ENCODE data around the gene NAV2. TPM values are rescaled to one million over a fixed set of nuclear protein-coding genes. Genes with fewer than 3 reads are reported as not detected.

NAV2 gene, protein sequence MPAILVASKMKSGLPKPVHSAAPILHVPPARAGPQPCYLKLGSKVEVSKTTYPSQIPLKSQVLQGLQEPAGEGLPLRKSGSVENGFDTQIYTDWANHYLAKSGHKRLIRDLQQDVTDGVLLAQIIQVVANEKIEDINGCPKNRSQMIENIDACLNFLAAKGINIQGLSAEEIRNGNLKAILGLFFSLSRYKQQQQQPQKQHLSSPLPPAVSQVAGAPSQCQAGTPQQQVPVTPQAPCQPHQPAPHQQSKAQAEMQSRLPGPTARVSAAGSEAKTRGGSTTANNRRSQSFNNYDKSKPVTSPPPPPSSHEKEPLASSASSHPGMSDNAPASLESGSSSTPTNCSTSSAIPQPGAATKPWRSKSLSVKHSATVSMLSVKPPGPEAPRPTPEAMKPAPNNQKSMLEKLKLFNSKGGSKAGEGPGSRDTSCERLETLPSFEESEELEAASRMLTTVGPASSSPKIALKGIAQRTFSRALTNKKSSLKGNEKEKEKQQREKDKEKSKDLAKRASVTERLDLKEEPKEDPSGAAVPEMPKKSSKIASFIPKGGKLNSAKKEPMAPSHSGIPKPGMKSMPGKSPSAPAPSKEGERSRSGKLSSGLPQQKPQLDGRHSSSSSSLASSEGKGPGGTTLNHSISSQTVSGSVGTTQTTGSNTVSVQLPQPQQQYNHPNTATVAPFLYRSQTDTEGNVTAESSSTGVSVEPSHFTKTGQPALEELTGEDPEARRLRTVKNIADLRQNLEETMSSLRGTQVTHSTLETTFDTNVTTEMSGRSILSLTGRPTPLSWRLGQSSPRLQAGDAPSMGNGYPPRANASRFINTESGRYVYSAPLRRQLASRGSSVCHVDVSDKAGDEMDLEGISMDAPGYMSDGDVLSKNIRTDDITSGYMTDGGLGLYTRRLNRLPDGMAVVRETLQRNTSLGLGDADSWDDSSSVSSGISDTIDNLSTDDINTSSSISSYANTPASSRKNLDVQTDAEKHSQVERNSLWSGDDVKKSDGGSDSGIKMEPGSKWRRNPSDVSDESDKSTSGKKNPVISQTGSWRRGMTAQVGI (N-terminal part only)
- 10 to 100 TPM; 36.2 to 80.2 (median 61.4) TPM for polyA plus RNA-seq (ENCODE audit: insufficient read length in 12 of 12)
- long read RNA-seq, donor 1, partial matches to known transcripts = 0 of 2 reads
- long read RNA-seq, donor 1, other reads (novel, unspliced or antisense) = 0 of 2 reads
- long read RNA-seq, donor 2, transcript NAV2-210 (2 exons, 563 nt) = major isoform, 5 of 14 reads
- long read RNA-seq, donor 2, partial matches to known transcripts = 6 of 14 reads
- long read RNA-seq, donor 2, other reads (novel, unspliced or antisense) = 0 of 14 reads
- long read RNA-seq, donor 3, partial matches to known transcripts = 0 of 2 reads
- long read RNA-seq, donor 3, other reads (novel, unspliced or antisense) = 0 of 2 reads
- long read RNA-seq, donor 4, partial matches to known transcripts = 0 of 2 reads
- long read RNA-seq, donor 4, other reads (novel, unspliced or antisense) = 0 of 2 reads
- long read RNA-seq, donor 5 = 0 reads
- long read RNA-seq, donor 6, partial matches to known transcripts = 7 of 10 reads
- long read RNA-seq, donor 6, other reads (novel, unspliced or antisense) = 0 of 10 reads
- long read RNA-seq, donor 7, partial matches to known transcripts = 0 of 4 reads
- long read RNA-seq, donor 7, other reads (novel, unspliced or antisense) = 0 of 4 reads
- long read RNA-seq, donor 8, partial matches to known transcripts = 18 of 28 reads
- long read RNA-seq, donor 8, other reads (novel, unspliced or antisense) = 7 of 28 reads
- long read RNA-seq, donor 9, partial matches to known transcripts = 51 of 54 reads
- long read RNA-seq, donor 9, other reads (novel, unspliced or antisense) = 0 of 54 reads
- long read RNA-seq, donor 10, partial matches to known transcripts = 113 of 114 reads
- long read RNA-seq, donor 10, other reads (novel, unspliced or antisense) = 0 of 114 reads
- long read RNA-seq, donor 11, partial matches to known transcripts = 0 of 2 reads
- long read RNA-seq, donor 11, other reads (novel, unspliced or antisense) = 0 of 2 reads

DNA sequence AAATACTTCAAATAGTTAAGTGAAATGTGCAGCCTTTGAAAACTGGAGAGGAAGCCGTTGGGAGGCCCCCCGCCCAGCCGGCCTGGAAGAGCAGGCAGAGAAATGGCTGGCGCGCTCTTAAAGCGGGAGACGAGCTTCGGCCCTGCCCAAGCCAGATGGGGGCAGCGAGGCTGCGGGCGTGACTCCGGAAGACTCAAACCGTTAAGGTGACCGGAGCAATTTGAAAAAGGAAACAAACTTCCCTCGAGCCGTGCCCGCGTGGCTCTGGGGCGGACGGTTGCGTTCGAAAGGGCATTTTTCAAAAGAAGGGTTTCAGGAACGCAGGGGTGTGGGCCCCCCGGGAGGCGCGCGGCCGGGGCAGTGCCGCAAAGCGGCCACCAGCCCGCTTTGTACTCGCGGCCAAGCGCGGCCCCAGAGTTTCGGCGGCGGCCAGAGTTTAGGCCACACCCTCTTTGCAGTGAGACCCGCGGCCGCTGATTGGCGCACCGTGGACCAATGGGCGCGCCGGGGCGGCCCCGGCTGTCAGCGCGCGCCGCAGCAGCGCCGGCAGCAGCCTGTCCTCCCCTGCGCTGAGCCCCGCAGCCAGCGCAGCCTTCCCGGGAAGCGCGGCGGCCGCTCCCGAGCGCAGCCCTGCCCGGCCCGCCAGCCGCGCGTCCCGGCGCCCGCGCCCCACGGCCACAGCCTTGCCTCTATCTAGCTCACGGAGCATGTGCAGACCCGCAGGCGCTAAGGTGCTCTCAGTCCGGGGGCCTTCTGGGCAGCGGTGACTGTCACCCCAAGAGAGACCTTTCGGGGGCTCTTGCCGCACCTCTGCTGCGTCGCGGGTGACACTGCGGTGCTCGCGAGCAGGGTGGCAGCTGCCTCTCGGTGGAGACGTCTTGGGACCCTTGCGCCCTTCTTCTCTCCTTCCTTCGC lies at the start of gene NAV2:
NAV2 (plus strand) TSS at position 557 of the 915 bp plus-strand sequence. CDS start 859 bp downstream, outside the sequence.
- DNase-seq = peak; percentile 90

DNA sequence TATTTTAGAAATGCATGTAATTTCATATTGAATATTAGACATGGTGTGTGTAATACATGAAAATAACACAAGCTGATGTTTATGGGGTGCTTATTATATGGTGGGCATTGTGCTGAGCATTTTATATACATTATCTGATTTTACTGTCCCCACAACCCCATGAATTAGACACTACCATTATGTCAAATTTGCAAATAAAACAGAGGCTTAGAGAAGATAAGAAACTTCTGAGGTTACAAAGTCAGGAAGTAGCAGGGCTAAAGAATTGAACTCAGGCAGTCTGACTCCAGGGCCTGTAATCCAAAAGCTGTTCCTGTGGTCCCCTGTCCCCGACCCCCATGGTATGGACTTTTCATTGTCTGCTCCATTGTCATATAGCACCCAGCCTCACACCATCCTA lies 49.4 kb upstream of the NAV2 start:
- no peak for DNase-seq

DNA sequence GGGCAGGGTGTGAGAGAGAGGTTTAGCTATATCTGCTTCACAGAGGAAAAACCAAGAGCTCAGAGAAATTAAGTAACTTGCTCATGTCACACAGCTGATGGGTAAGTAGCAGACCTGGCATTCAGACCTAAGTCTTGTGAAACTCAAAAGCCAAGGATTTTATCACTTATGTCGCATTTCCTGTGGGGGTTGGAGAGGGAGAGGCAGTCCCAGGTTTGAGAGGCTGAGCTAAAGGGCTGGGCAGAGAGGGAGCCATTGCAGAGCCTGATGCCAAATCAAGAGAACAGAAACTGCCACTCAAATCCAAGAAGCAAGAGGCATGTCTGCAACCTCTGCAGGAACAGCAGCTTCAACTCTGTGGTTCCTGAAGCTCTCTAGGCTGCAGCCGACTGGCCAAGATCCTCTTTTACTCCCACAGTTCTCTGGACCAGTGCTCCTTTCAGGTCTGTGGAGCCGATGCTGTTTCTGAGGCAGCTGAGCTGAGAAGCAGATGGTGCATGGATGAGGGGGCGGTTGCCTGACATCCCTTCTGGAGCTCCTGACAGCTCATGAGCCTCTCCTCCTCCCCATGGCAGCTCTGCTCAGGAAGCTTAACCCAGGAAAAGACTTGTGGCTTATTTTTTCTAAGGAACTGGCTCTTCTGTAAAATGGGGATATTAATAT lies 47.6 kb upstream of the NAV2 start:
- DNase-seq = no peak

DNA sequence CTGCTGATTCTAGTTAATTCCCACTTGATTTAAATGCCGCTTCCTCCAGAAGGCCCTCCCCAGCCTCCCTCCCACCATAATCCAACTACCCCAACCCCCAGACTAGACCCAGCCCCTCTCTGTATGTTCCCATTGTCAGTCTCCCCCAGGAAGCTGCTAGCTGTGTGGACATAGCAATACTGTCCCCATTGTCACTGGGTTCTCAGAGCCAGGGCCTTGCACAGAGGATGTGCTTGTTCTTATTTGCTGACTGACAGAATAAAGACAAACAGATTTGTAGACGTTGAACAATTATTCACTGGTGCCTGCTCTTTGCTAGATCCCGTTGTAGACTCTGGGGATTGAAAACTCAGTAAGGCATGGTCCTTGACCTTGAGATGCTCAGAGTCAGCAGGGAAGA lies 45.7 kb upstream of the NAV2 start:
- no peak for DNase-seq

DNA sequence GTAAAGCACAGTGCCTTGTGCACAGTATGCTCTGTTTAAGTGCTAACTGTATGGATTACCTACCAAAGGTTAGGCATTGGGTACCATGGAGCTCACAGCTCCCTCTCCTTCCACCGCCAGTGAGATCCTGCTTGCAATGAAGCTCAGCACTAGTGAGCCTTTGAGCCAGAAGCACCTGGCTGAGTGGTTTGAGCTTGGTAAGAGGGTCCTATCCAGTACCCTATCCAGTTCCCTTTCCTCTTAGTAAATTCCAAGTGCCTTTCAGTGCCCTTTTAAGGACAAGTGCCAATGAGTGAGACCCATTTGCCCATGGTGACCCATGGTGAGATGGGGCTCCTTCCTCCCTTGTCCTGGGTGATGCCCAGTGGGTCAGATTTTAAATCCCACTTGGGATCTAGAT lies 43.1 kb upstream of the NAV2 start:
- no peak for DNase-seq

DNA sequence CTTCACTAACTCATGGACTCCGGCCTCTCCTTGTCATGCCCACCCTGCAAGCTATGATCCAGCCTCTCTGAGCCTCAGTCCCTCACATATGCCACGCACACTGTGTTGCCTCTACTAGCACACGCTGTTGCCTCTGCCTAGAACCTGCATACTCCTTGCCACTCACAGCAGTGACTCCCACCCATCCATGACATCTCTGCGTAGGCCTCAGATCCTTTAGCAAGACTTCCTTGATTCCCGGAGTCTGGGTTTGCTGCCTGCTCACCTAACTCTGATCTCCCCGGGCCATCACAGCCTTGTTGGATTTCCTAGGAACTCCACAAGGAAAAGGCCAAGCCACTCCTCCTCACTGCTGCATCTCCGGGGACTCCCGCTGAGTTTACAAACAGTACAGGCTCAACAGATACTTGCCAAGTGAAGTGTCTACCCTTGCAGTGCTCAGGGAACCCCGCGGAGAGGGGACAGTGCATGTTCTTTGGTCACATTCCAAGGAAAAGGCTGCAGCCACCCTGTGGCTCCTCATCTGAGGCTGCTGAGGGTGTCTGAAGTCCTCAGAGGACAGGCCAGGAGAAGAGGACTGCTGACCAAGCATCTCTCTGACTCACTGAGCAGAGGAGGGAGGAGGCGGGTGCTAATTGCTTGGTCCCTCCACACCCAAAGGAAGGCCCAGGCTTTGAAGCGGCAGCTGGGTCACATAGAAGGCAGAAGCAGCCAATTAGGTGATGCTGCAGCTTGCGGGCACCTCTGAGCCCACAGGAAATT lies 42.4 kb upstream of the NAV2 start:
- DNase-seq = no peak

DNA sequence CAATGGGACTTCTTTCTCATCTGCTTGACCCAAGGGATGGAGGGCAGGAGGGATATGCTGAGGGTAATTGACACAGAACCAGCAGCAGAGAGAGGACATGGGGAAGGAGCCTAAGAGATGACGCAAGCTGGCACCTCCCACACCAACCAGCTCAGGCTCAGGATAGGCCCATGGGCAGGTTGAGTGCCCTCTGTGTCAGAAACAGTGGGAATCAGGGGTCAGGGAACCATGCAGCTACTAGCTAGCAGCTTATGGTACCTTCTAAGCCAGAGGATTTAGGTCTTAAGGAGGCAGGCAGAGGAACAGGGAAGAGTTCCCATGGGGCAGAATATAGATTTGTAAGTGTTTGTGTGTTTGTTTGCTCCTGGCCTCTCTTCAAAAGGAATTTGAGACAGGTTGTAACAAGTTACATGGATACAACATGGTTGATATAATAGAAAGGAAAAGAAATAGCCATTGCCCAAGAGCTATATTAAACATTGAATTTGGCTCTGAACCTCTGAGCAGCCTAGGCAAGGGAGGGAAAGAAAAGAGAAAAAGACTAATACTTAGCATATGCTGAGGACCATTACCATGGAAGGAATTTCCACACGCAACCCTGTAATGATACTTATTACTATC lies 39.9 kb upstream of the NAV2 start:
- no peak for DNase-seq

DNA sequence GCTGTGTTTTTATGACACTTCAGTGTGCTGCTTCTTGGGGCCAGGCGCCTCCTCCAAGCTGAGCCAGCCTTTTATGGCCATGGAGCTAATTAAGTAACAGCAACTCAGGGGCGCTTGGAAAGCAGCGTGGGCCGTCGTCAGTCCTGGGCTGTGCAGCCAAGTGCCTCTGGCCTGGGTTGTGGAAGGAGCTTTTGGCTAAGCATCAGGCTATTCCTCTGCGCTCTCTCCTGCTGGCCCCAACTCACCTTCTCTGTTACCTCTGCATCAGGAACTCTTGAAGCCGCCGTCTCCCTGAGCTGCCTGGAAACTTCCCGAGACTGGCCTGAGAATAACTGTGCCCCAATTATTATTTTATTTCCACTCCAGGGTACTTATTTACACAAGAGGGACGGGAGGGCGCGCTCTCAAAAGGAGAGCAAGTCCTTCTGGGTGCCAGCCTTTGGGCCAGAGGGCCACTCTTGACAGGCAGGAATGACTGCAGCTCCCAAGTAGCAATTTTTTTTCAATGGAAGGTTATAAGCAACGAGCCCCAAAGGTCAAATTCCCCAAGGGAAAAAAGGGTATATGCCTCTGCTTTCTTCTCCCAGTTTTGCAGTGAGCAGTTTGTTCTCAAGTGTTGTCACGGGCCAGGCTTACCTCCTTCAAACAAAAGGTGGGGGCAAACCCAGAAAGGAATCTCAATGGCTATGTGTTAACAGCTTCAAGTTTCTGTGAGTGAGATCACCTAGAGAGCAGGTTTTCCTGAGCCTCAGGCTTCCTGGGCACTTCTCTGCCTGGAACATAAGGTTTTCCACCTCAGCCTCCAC lies 38.5 kb upstream of the NAV2 start:
- DNase-seq = peak; percentile 41

DNA sequence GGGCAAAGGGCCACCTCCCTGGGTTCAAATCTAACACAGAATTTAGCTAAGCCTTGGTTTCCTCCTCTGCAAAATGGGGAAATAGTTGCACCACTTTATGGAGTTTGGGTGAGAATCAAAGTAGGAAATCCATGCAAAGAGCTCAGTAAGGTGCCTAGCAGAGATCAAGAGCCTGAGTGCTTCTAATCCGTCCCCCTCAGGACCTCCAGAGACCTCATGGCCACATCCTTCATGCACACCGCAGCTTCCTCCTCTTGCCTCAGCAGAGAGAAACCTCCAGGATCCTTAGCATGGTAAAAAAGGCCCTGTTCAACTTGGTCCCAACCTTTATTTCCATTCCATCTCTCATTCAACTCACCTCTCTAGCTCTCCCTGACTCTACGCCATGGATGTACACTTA lies 37.8 kb upstream of the NAV2 start:
- no peak for DNase-seq

DNA sequence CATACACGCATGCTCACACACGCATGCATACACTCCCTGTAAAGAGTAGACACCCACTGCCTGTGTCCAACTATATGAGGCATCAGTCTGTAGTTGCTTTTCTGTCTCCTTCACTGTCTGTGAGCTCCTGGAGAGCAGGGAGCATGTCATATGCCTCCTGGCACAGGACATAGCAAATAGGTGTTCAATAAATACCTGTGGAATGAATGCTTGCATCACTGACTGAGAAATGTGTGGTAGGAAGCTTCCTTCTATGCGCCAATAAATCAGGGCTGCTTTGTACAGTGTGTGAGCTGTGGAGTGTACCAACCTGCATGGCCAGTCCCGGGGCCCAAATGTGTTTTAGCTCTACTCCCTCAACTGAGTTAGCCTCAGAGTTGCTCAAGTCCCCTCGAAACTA lies 37.2 kb upstream of the NAV2 start:
- no peak for DNase-seq

DNA sequence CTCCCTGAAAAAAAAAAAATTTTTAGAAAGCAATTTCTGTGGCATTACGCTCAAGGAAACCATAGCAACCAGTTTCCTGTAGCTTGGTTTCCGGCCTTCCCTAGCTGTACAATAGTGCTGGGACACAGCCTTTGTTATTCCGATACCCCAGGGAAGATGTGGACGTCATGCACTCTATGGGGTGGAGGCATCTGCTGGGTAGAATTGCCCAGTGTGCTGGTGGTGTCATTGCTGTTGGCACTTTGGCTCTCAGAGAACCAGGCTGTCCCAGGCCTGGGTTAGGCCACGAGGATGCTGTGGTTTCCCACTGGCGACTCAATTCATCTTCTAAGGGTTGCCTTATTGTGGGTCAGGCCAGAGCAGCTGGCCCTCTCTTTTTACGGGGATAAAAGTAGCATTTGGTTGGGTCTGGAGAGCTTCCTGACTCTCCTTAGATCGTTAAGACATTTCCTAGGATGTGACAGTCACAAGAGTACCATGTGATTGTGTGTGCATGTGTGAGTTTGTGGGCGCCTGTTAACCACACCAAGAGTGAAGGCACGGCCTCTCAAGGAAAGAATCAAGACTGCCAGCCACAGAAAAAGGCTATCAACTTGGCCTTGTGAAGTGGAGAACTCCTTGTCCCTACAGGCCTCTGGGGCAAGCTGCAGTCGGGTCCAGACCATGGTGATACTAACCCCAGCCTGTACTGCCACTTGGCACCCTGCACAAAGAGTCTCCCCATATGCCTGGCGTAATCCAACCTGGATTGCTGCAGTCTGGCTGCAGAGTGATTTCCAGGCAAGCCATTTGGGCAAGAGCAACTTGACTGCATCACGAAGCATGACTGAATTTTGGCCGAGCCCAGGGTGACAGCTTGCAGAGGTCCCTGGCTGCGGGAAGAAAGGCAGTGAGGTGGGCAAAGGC lies 35.9 kb upstream of the NAV2 start:
- DNase-seq = no peak

DNA sequence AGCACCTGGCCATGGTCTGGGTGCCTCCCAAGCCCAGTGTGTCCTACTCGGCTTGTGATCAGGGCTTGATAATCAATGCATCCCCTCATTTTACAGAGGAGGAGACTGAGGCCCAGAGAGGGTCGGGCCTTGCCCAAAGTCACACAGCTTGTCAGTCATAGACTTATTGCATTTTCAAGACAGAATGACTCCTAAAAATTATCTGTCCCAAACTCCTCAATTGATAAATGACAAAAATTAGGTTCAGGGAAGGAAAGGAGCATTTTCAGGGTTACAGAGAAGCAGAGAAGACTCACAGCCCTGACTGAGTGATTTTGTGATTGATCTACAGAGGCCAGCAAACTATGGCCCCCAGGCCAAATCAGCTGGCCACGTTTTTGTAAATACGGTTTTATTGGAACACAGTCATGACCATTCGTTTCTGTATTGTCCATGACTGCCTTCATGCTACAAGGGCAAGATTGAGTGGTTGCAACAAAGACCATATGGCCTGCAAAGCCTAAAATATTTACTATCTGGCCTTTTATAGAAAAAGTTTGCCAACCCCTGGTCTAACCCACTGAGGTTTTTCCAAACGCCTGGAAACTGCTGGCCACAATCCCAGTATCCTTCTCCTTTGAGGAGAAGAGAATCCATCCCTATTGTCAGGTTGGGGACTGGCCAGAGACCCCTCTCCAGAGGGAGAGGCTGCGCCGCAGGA lies 35.1 kb upstream of the NAV2 start:
- DNase-seq = no peak

DNA sequence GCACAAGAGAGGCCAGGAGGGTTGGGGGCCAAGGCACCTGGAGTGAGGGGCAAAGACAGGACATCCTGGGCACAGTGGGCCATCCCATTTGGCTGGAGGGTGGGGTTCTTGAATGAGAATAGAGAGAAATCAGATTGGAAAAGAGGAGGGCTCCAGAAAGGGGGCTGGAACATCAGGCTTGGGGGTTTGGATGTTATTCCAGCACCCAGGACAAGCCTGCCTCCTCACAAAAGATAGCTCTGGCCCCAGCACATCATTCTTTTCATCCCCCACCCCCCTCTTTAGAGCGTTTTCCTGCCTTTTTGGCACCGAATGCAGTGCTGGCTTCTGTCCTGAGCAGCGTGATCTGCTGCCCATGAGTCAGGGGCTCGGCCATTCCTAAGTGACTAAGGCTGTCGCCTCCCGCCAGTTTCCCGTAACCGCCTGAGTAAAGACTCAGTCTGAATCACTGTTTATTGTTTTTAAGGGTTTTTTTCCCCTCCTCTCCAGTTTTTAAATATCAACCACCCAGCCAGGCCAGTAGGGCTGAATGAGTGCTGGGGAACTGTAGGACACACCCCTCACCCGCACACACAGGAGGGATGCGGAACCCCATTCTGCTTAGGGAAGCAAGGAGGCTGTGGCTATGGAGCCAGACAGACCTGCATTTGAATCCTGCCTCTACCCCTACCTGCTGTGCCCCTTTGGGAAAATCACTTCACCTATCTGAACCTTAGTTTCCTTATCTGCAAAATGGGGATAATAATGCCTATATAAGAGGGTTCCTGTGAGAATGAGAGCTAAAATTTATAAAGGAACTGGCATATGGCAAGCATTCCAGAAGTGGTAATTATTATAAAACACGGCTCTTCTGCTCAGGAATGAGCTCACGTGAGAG lies 32.4 kb upstream of the NAV2 start:
- DNase-seq = peak; percentile 46
